IMR-90 (cell line): ENCODE data around the gene TRUB2. TPM values are rescaled to one million over a fixed set of nuclear protein-coding genes. Genes with fewer than 3 reads are reported as not detected.

Source experiments
- ATAC-seq: fragments of 200-7000 bp; cut with Tn5 transposase; 2 replicates; pipeline ENCODE4 v1.9.1; 2020; ENCODE audit warnings: low read depth, mild to moderate bottlenecking, moderate library complexity
- BruUV-seq: library from RNA; stranded (reverse); fragments of 400-500 nt; replicated peaks from 2 replicates; lab custom pipeline; 2021; lab: Mats Ljungman, UMichigan
- CTCF ChIA-PET: fragments of 300-600 bp; formaldehyde crosslinking; extraction: SDS; loops from one replicate; lab custom pipeline; 2021; ENCODE audit warnings: antibody characterized with exemption; lab: Yijun Ruan, JAX
- POLR2A ChIA-PET: fragments of 300-600 bp; sonication (Branson Sonifier 250); formaldehyde crosslinking; loops from one replicate; lab custom pipeline; 2022; ENCODE audit warnings: antibody characterized with exemption; ENCODE audit not compliant: unreplicated experiment; lab: Charles Lee
- DNase-seq: peaks from one replicate; pipeline ENCODE4 v3.0.0; 2013
- H2AFZ ChIP-seq: replicated peaks from 2 replicates; pipeline ENCODE3; 2013; ENCODE audit warnings: low read length, mild to moderate bottlenecking; ENCODE audit not compliant: poor library complexity
- H2AK5ac ChIP-seq: 2 replicates; pipeline ENCODE4 v1.6.1; 2013; ENCODE audit warnings: low read depth, low read length, inconsistent platforms
- H2AK9ac ChIP-seq: replicated peaks from 2 replicates; pipeline ENCODE3; 2013; ENCODE audit warnings: mild to moderate bottlenecking, low read depth, low read length, moderate library complexity; ENCODE audit not compliant: poor library complexity
- H2BK120ac ChIP-seq: 2 replicates; pipeline ENCODE4 v1.6.1; 2013; ENCODE audit warnings: low read depth, low read length, inconsistent platforms
- H2BK15ac ChIP-seq: 3 replicates; pipeline ENCODE4 v1.6.1; 2013; ENCODE audit warnings: low read depth, low read length, inconsistent platforms
- H2BK20ac ChIP-seq: 2 replicates; pipeline ENCODE4 v1.6.1; 2013; ENCODE audit warnings: low read depth, mild to moderate bottlenecking, inconsistent platforms, low read length, moderate library complexity
- H2BK5ac ChIP-seq: 2 replicates; pipeline ENCODE4 v1.6.1; 2013; ENCODE audit warnings: mild to moderate bottlenecking, low read depth, low read length, inconsistent platforms; ENCODE audit not compliant: poor library complexity, severe bottlenecking
- H3K14ac ChIP-seq: replicated peaks from 2 replicates; pipeline ENCODE4 v1.6.1; 2013; ENCODE audit warnings: low read depth, low read length, inconsistent platforms
- H3K18ac ChIP-seq: 2 replicates; pipeline ENCODE4 v1.6.1; 2013; ENCODE audit warnings: low read depth, low read length, control low read depth
- H3K23ac ChIP-seq: 2 replicates; pipeline ENCODE4 v1.6.1; 2013; ENCODE audit warnings: low read depth, low read length, inconsistent platforms
- H3K27ac ChIP-seq: 2 replicates; pipeline ENCODE4 v1.5.1; 2013; ENCODE audit warnings: mild to moderate bottlenecking, control low read depth, low read length; ENCODE audit not compliant: insufficient read depth
- H3K27me3 ChIP-seq: 2 replicates; pipeline ENCODE4 v1.6.1; 2013; ENCODE audit warnings: low read length; ENCODE audit not compliant: control insufficient read depth, insufficient read depth
- H3K36me3 ChIP-seq: 2 replicates; pipeline ENCODE4 v1.6.1; 2013; ENCODE audit warnings: low read length, mixed read lengths; ENCODE audit not compliant: control insufficient read depth, insufficient read depth
- H3K4ac ChIP-seq: 2 replicates; pipeline ENCODE4 v1.6.1; 2013; ENCODE audit warnings: low read depth, low read length, inconsistent platforms
- H3K4me1 ChIP-seq: 2 replicates; pipeline ENCODE4 v1.6.1; 2013; ENCODE audit warnings: low read length, mixed read lengths; ENCODE audit not compliant: control insufficient read depth, insufficient read depth
- H3K4me2 ChIP-seq: 2 replicates; pipeline ENCODE4 v1.6.1; 2013; ENCODE audit warnings: low read depth, mild to moderate bottlenecking, control low read depth, low read length, moderate library complexity
- H3K4me3 ChIP-seq: 2 replicates; pipeline ENCODE4 v1.5.1; 2013; ENCODE audit warnings: low read depth, mild to moderate bottlenecking, control low read depth, low read length, moderate library complexity; ENCODE audit not compliant: insufficient read depth
- H3K56ac ChIP-seq: 2 replicates; pipeline ENCODE4 v1.6.1; 2013; ENCODE audit warnings: low read length, inconsistent platforms; ENCODE audit not compliant: insufficient read depth; ENCODE audit errors: extremely low read depth
- H3K79me1 ChIP-seq, 2 experiments: 2 replicates each; pipeline ENCODE4 v1.6.1; 2013; ENCODE audit warnings: low read length in 2 of 2, inconsistent platforms in 1 of 2, low read depth in 1 of 2
- H3K9ac ChIP-seq: 2 replicates; pipeline ENCODE4 v1.6.1; 2013; ENCODE audit warnings: low read depth, low read length, control low read depth
- H3K9me1 ChIP-seq: 2 replicates; pipeline ENCODE4 v1.6.1; 2013; ENCODE audit warnings: low read length, inconsistent platforms; ENCODE audit not compliant: insufficient read depth
- H3K9me3 ChIP-seq: 2 replicates; pipeline ENCODE4 v1.6.1; 2013; ENCODE audit warnings: low read length; ENCODE audit not compliant: control insufficient read depth, insufficient read depth
- H4K20me1 ChIP-seq: 2 replicates; pipeline ENCODE4 v1.6.1; 2013; ENCODE audit warnings: low read length, inconsistent platforms; ENCODE audit not compliant: insufficient read depth
- H4K5ac ChIP-seq: 2 replicates; pipeline ENCODE4 v1.6.1; 2013; ENCODE audit warnings: mild to moderate bottlenecking, low read depth, low read length, control low read depth
- H4K8ac ChIP-seq, 2 experiments: 2 replicates each; pipeline ENCODE4 v1.6.1; 2013; ENCODE audit warnings: low read depth in 2 of 2, low read length in 2 of 2, control low read depth in 1 of 2, inconsistent platforms in 1 of 2
- H4K91ac ChIP-seq: 2 replicates; pipeline ENCODE4 v1.6.1; 2013; ENCODE audit warnings: low read depth, low read length, inconsistent platforms; ENCODE audit not compliant: insufficient read depth
- BHLHE40 ChIP-seq: fragments of 150-350 bp; IDR thresholded peaks from 2 replicates; pipeline ENCODE4 v1.6.1; 2016; ENCODE audit warnings: mild to moderate bottlenecking, low read depth, low read length
- CEBPB ChIP-seq: IDR thresholded peaks from 2 replicates; pipeline ENCODE4 v1.6.1; 2012; ENCODE audit warnings: low read depth, low read length, improper control_type of control experiment
- CHD1 ChIP-seq: IDR thresholded peaks from 2 replicates; pipeline ENCODE4 v1.6.1; 2012; ENCODE audit warnings: low read depth, low read length, improper control_type of control experiment
- FOS ChIP-seq: fragments of 150-350 bp; IDR thresholded peaks from 2 replicates; pipeline ENCODE4 v1.6.1; 2016; ENCODE audit warnings: low read depth, low read length
- MAFK ChIP-seq: IDR thresholded peaks from 2 replicates; pipeline ENCODE4 v1.6.1; 2012; ENCODE audit warnings: low read depth, low read length, improper control_type of control experiment
- MAZ ChIP-seq: IDR thresholded peaks from 2 replicates; pipeline ENCODE4 v1.6.1; 2012; ENCODE audit warnings: low read depth, mild to moderate bottlenecking, low read length, improper control_type of control experiment, moderate library complexity, borderline replicate concordance
- MXI1 ChIP-seq: IDR thresholded peaks from 2 replicates; pipeline ENCODE4 v1.6.1; 2012; ENCODE audit warnings: low read depth, mild to moderate bottlenecking, low read length, moderate library complexity, borderline replicate concordance
- NFE2L2 ChIP-seq: fragments of 150-350 bp; IDR thresholded peaks from 2 replicates; pipeline ENCODE4 v1.6.1; 2016; ENCODE audit warnings: low read depth, mild to moderate bottlenecking, low read length
- POLR2A ChIP-seq: IDR thresholded peaks from 2 replicates; pipeline ENCODE4 v1.6.1; 2012; ENCODE audit warnings: mild to moderate bottlenecking, low read depth, low read length
- RAD21 ChIP-seq: IDR thresholded peaks from 2 replicates; pipeline ENCODE4 v1.6.1; 2012; ENCODE audit warnings: low read length, improper control_type of control experiment
- RCOR1 ChIP-seq: IDR thresholded peaks from 2 replicates; pipeline ENCODE4 v1.6.1; 2012; ENCODE audit warnings: mild to moderate bottlenecking, low read length, improper control_type of control experiment; ENCODE audit not compliant: insufficient replicate concordance
- RFX5 ChIP-seq: IDR thresholded peaks from 2 replicates; pipeline ENCODE4 v1.8.0; 2012; ENCODE audit warnings: low read depth, mild to moderate bottlenecking, low read length, moderate library complexity
- SMC3 ChIP-seq: fragments of 150-350 bp; IDR thresholded peaks from 2 replicates; pipeline ENCODE4 v1.6.1; 2016; ENCODE audit warnings: low read depth, mild to moderate bottlenecking, antibody characterized with exemption, low read length, moderate library complexity
- USF2 ChIP-seq: fragments of 150-350 bp; IDR thresholded peaks from 2 replicates; pipeline ENCODE4 v1.6.1; 2017; ENCODE audit warnings: mild to moderate bottlenecking, antibody characterized with exemption, low read length, low read depth
- WGBS, 2 experiments: methylation state at CpG; one replicate each; pipeline versions ENCODE4 v1.1.5 to v1.1.7; 2013; ENCODE audit warnings: missing lambda C conversion rate in 2 of 2; ENCODE audit not compliant: insufficient read length in 1 of 2; ENCODE audit errors: extremely low coverage in 2 of 2; 5-methylcytosine and 5-hydroxymethylcytosine counted together
- dilution Hi-C: fragments of 300-500 bp; cut with HindIII; formaldehyde crosslinking; loops from one replicate; pipeline ENCODE4 v1.14.3; 2018; ENCODE audit warnings: low sequenced_read_pairs; ENCODE audit not compliant: unreplicated experiment
- in situ Hi-C: fragments of 300-500 bp; cut with MboI; formaldehyde crosslinking; loops from 3 replicates; pipeline ENCODE4 v1.14.3; 2019; ENCODE audit warnings: low sequenced_read_pairs, inconsistent platforms, mixed read lengths
- intact Hi-C: fragments of 100-400 bp; cut with micrococcal nuclease; formaldehyde crosslinking; loops from 2 replicates; pipeline ENCODE4 v1.10.0; 2022
- polyA plus RNA-seq, 3 experiments: library from polyadenylated mRNA; depleted of rRNA; stranded (reverse); fragments of >200 nt; gene quantifications; 2 replicates each; pipeline ENCODE4 v1.2.3, GENCODE V29; 2012; ENCODE audit warnings: low replicate concordance in 1 of 3
- total RNA-seq: library from RNA; depleted of rRNA; stranded (reverse); fragments of >200 nt; gene quantifications from 2 replicates; pipeline ENCODE4 v1.2.3, GENCODE V29; 2012
- TF ChIP-seq, protein P1 (sequence below): conservative IDR thresholded peaks from 2 replicates; pipeline ENCODE4 v1.5.1; 2012; ENCODE audit warnings: mild to moderate bottlenecking, low read depth, low read length, improper control_type of control experiment

The TRUB2 gene
- total and polyA plus RNA-seq, 2 of the 4 experiments (the other 2 are of a cell fraction), result 18.0 to 21.3 TPM

- Histone ChIP-seq H4K5ac (no peak overlapping the region), H3K14ac (no peak overlapping the region), H3K9me3 (no peaks in the 10 kb centered on the region), H3K4me2 (no peak overlapping the region), H3K27me3 (no peaks in the 10 kb centered on the region), H3K23ac (no peak overlapping the region), H2BK20ac (no peak overlapping the region), H4K20me1 (0 out of 2 replicates have a peak, but pooled peaks cover 4% of the 10 kb centered on the region), H3K9ac (no peak overlapping the region), H3K36me3 (peaks cover 25% of the 10 kb centered on the region), H2BK15ac (no peak overlapping the region), H4K91ac (no peak overlapping the region), H2AK9ac (peak overlapping the region; percentile 45), H3K18ac (no peak overlapping the region), H3K9me1 (peaks cover 7% of the 10 kb centered on the region), H2BK5ac (no peak overlapping the region), H3K4ac (no peak overlapping the region), H3K4me1 (peaks cover 5% of the 10 kb centered on the region), H2AFZ (no peak overlapping the region), H3K56ac (no peak overlapping the region), H3K4me3 (no peak overlapping the region), H3K79me1 (peaks cover 42 to 63% of the 10 kb centered on the region in 2 experiments), H2AK5ac (no peak overlapping the region), H2BK120ac (no peak overlapping the region), H3K27ac (no peak overlapping the region), H4K8ac (no peak overlapping the region)
- ATAC-seq (no peak), DNase-seq (no peak)
- ChIA-PET CTCF (interaction anchor here (0.6 kb wide), 1 partner anchor 62 kb away, joined by 4 read pairs; no protein-coding TSS in a partner anchor), POLR2A (no interaction called here)
- WGBS, 2 experiments, result no CpG with 5 or more reads among the region's 1 CpG
- dilution Hi-C loops (no loop called here), in situ Hi-C loops (no loop called here), intact Hi-C loops (no loop called here)
- no peak for TF ChIP-seq MAZ
- no peak for TF ChIP-seq MXI1
- TF ChIP-seq, protein P1, sequence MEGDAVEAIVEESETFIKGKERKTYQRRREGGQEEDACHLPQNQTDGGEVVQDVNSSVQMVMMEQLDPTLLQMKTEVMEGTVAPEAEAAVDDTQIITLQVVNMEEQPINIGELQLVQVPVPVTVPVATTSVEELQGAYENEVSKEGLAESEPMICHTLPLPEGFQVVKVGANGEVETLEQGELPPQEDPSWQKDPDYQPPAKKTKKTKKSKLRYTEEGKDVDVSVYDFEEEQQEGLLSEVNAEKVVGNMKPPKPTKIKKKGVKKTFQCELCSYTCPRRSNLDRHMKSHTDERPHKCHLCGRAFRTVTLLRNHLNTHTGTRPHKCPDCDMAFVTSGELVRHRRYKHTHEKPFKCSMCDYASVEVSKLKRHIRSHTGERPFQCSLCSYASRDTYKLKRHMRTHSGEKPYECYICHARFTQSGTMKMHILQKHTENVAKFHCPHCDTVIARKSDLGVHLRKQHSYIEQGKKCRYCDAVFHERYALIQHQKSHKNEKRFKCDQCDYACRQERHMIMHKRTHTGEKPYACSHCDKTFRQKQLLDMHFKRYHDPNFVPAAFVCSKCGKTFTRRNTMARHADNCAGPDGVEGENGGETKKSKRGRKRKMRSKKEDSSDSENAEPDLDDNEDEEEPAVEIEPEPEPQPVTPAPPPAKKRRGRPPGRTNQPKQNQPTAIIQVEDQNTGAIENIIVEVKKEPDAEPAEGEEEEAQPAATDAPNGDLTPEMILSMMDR, result no peak
- TF ChIP-seq USF2, result no peak
- TF ChIP-seq RFX5, result no peak
- TF ChIP-seq FOS, result no peak
- TF ChIP-seq BHLHE40, result no peak
- no peak for TF ChIP-seq CEBPB
- TF ChIP-seq RCOR1, result no peak
- no peak for TF ChIP-seq CHD1
- no peak for TF ChIP-seq POLR2A
- TF ChIP-seq MAFK, result no peak
- TF ChIP-seq SMC3, result no peak
- no peak for TF ChIP-seq RAD21
- no peak for TF ChIP-seq NFE2L2
- BruUV-seq, result no TSS peak
Measured at GRCh38 chr9:128324401-128324800, 2.2 kb upstream of the TRUB2 start.
